ENCODE measurements around the gene ARPC1B.
"Not testable (repeated sequence)": the region's sequence is repeated elsewhere in the genome, so short reads cannot be mapped to it uniquely, and the experiment has no call there.

The ARPC1B gene

GRCh38 chr7:99374111-99375064 lies at the start of gene ARPC1B:
Gene ARPC1B, plus strand, starts transcription at chr7:99374730. Its CDS starts 10,985 bp downstream, at chr7:99385715.
- peak; percentile 24 for DNase-seq

- DNase-seq: no peak
Measured at GRCh38 chr7:99325001-99325493, 49.5 kb upstream of the ARPC1B start.

- peak; percentile 85 for DNase-seq
Measured at GRCh38 chr7:99325592-99326407, 48.7 kb upstream of the ARPC1B start, which contains the start of gene ARPC1A. Gene ARPC1A, plus strand, starts transcription at chr7:99325898. Its CDS starts 7,456 bp downstream, at chr7:99333354.

GRCh38 chr7:99326408-99326782 lies 48.1 kb upstream of the ARPC1B start:
- no peak for DNase-seq

- DNase-seq: not testable (repeated sequence)
Measured at GRCh38 chr7:99330314-99330961, 44.1 kb upstream of the ARPC1B start.

GRCh38 chr7:99331002-99331401 lies 43.5 kb upstream of the ARPC1B start:
- DNase-seq: no peak

- DNase-seq: no peak
Measured at GRCh38 chr7:99339595-99339994, 34.9 kb upstream of the ARPC1B start.

GRCh38 chr7:99340659-99341058 lies 33.9 kb upstream of the ARPC1B start:
- no peak for DNase-seq

- no peak for DNase-seq
Measured at GRCh38 chr7:99344061-99344647, 30.4 kb upstream of the ARPC1B start.

- DNase-seq: not testable (repeated sequence)
Measured at GRCh38 chr7:99350641-99351040, 23.9 kb upstream of the ARPC1B start.

GRCh38 chr7:99352247-99352646 lies 22.3 kb upstream of the ARPC1B start:
- no peak for DNase-seq

- DNase-seq: no peak
Measured at GRCh38 chr7:99355098-99355497, 19.4 kb upstream of the ARPC1B start.

- no peak for DNase-seq
Measured at GRCh38 chr7:99357701-99358490, 16.6 kb upstream of the ARPC1B start.

- DNase-seq: not testable (repeated sequence)
Measured at GRCh38 chr7:99358521-99358920, 16.0 kb upstream of the ARPC1B start.

GRCh38 chr7:99359465-99360154 lies 14.9 kb upstream of the ARPC1B start:
- DNase-seq: no peak

GRCh38 chr7:99362801-99363200 lies 11.7 kb upstream of the ARPC1B start:
- DNase-seq: no peak

GRCh38 chr7:99363286-99363685 lies 11.2 kb upstream of the ARPC1B start:
- no peak for DNase-seq

- DNase-seq: no peak
Measured at GRCh38 chr7:99365318-99366141, 9.0 kb upstream of the ARPC1B start.

GRCh38 chr7:99366646-99367045 lies 7.9 kb upstream of the ARPC1B start:
- DNase-seq: no peak

Data from NCI-H526 treated with DMSO at 0.1 percent for 48 hours (cell line).